CD14-positive monocyte (primary cell): Measurements from ENCODE around the gene SLC38A6. TPM values are rescaled to one million over a fixed set of nuclear protein-coding genes. Genes with fewer than 3 reads are reported as not detected.

Experiments used
- DNase-seq, 3 donors: peaks; one replicate each; pipeline ENCODE4 v3.0.0-alpha.2; 2011 to 2022
- H2AFZ ChIP-seq: 2 replicates; pipeline ENCODE4 v1.6.0; 2012; ENCODE audit warnings: mild to moderate bottlenecking, low read depth, low read length, inconsistent platforms; ENCODE audit not compliant: insufficient read depth, poor library complexity, severe bottlenecking
- H3K27ac ChIP-seq, 2 donors: 1 replicate in 1 of 2; 2 replicates in 1 of 2; pipeline ENCODE4 v1.5.1; 2012 to 2013; ENCODE audit warnings: low read length in 2 of 2, control low read depth in 1 of 2, inconsistent platforms in 1 of 2, low read depth in 1 of 2, mild to moderate bottlenecking in 1 of 2
- H3K27me3 ChIP-seq, 2 donors: one replicate each; pipeline versions ENCODE4 v1.6.0 to v1.6.1; 2011 to 2013; ENCODE audit warnings: low read length in 2 of 2; ENCODE audit not compliant: control insufficient read depth in 2 of 2, insufficient read depth in 2 of 2
- H3K36me3 ChIP-seq, 2 donors: replicated peaks in 1 of 2; 1 replicate in 1 of 2; 2 replicates in 1 of 2; pipeline versions ENCODE4 v1.5.1 to v1.6.1; 2012 to 2013; ENCODE audit warnings: low read length in 2 of 2, control low read depth in 1 of 2, inconsistent platforms in 1 of 2, mild to moderate bottlenecking in 1 of 2; ENCODE audit not compliant: insufficient read depth in 2 of 2, control insufficient read depth in 1 of 2
- H3K4me1 ChIP-seq, 2 donors: 1 replicate in 1 of 2; 2 replicates in 1 of 2; pipeline versions ENCODE4 v1.5.1 to v1.6.1; 2012 to 2013; ENCODE audit warnings: low read length in 2 of 2, control low read depth in 1 of 2, inconsistent platforms in 1 of 2, mild to moderate bottlenecking in 1 of 2, moderate library complexity in 1 of 2; ENCODE audit not compliant: insufficient read depth in 2 of 2, control insufficient read depth in 1 of 2
- H3K4me2 ChIP-seq: replicated peaks from 2 replicates; pipeline ENCODE3; 2012; ENCODE audit warnings: low read length, moderate library complexity, mild to moderate bottlenecking; ENCODE audit not compliant: poor library complexity, severe bottlenecking; ENCODE audit errors: extremely low read depth
- H3K4me3 ChIP-seq, 3 experiments: fragments of 200-600 bp in 1 of 3; sonication (generic) in 1 of 3; replicated peaks in 1 of 3; 1 replicate in 2 of 3; 2 replicates in 1 of 3; pipeline ENCODE4 v1.5.1; 2011 to 2013; ENCODE audit warnings: low read length in 3 of 3, mild to moderate bottlenecking in 3 of 3, control low read depth in 2 of 3, low read depth in 2 of 3, inconsistent platforms in 1 of 3, moderate library complexity in 1 of 3
- H3K79me2 ChIP-seq: 2 replicates; pipeline ENCODE4 v1.6.0; 2012; ENCODE audit warnings: mild to moderate bottlenecking, control low read depth, inconsistent platforms, low read length, moderate library complexity; ENCODE audit not compliant: insufficient read depth
- H3K9ac ChIP-seq: 2 replicates; pipeline ENCODE4 v1.6.0; 2017; ENCODE audit warnings: low read length, mild to moderate bottlenecking; ENCODE audit not compliant: insufficient read depth, poor library complexity, severe bottlenecking
- H3K9me3 ChIP-seq, 2 donors: replicated peaks in 1 of 2; 1 replicate in 1 of 2; 2 replicates in 1 of 2; pipeline versions ENCODE4 v1.5.1 to v1.6.1; 2012 to 2013; ENCODE audit warnings: low read length in 2 of 2, control low read depth in 1 of 2; ENCODE audit not compliant: control insufficient read depth in 1 of 2, insufficient read depth in 1 of 2
- H4K20me1 ChIP-seq: 2 replicates; pipeline ENCODE4 v1.6.0; 2012; ENCODE audit warnings: mild to moderate bottlenecking, low read length, control low read depth, moderate library complexity; ENCODE audit not compliant: insufficient read depth
- H3K27ac Mint-ChIP-seq, 7 donors: one replicate each; pipeline ENCODE4 v1.8.0; 2020; ENCODE audit warnings: mild to moderate bottlenecking in 7 of 7, mixed read lengths in 7 of 7, moderate library complexity in 6 of 7, inconsistent platforms in 2 of 7
- H3K27me3 Mint-ChIP-seq, 3 donors: one replicate each; pipeline ENCODE4 v1.8.0; 2021 to 2022; ENCODE audit warnings: low read depth in 3 of 3, mild to moderate bottlenecking in 3 of 3, mixed read lengths in 3 of 3, moderate library complexity in 3 of 3, inconsistent platforms in 1 of 3
- H3K36me3 Mint-ChIP-seq, 2 donors: one replicate each; pipeline ENCODE4 v1.8.0; 2020; ENCODE audit warnings: mixed read lengths in 2 of 2, inconsistent platforms in 1 of 2, mild to moderate bottlenecking in 1 of 2
- H3K4me1 Mint-ChIP-seq: one replicate; pipeline ENCODE4 v1.8.0; 2020; ENCODE audit warnings: mild to moderate bottlenecking, mixed read lengths
- H3K4me3 Mint-ChIP-seq, 2 donors: one replicate each; pipeline ENCODE4 v1.8.0; 2020; ENCODE audit warnings: mild to moderate bottlenecking in 2 of 2, mixed read lengths in 2 of 2, moderate library complexity in 1 of 2
- H3K9me3 Mint-ChIP-seq, 7 donors: one replicate each; pipeline ENCODE4 v1.8.0; 2020 to 2022; ENCODE audit warnings: mixed read lengths in 7 of 7, mild to moderate bottlenecking in 6 of 7, moderate library complexity in 6 of 7, inconsistent platforms in 2 of 7
- WGBS: methylation state at CpG from one replicate; pipeline ENCODE4 v1.1.5; 2013; ENCODE audit warnings: missing lambda C conversion rate; ENCODE audit not compliant: insufficient coverage; 5-methylcytosine and 5-hydroxymethylcytosine counted together
- intact Hi-C, 2 donors: fragments of 100-400 bp; cut with micrococcal nuclease; formaldehyde crosslinking; loops; one replicate each; pipeline versions ENCODE4 v1.15.0 to v1.15.1; 2023
- polyA plus RNA-seq, 3 donors: library from polyadenylated mRNA; depleted of rRNA in 1 of 3; unstranded in 2 of 3; stranded (reverse) in 1 of 3; fragments of 300-500 nt in 2 of 3; fragments of >200 nt in 1 of 3; fragmentation: Illumina TruSeq in 2 of 3; gene quantifications; 1 replicate in 2 of 3; 2 replicates in 1 of 3; pipeline ENCODE4 v1.2.3, GENCODE V29; 2012 to 2021
- TF ChIP-seq, protein P1 (sequence below): fragments of 200-600 bp; IDR thresholded peaks from one replicate; pipeline ENCODE4 v1.8.0; 2022; ENCODE audit warnings: antibody characterized with exemption, mild to moderate bottlenecking

Gene SLC38A6
- polyA plus RNA-seq, 3 donors = 10.3 to 15.9 (median 14.0) TPM

DNA sequence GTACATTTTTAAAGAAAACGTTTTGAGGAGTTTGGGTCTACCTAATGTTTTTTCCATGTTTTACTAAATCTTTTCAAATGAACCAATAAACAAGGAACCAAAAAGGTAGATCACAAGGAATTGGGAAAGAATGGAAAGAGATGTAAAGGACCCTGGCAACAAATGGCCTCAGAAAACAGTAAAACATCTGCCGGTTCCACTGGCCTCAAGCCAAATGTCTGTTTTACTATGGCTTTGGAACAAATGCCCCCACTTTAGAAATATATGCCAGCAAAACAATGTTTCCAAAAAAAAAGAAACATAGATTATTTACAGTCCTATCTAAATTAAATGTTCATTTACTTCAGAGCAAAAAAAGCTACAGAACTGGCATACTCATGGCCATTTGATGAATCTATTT, 3.2 kb upstream of the SLC38A6 start:
- no peak overlapping the region for H3K27ac ChIP-seq
- no peaks in the 10 kb centered on the region for H3K9me3 Mint-ChIP-seq
- no peak overlapping the region for H3K9ac ChIP-seq
- no peak for DNase-seq
- peaks cover 20 to 25% of the 10 kb centered on the region in 2 donors for H3K4me1 ChIP-seq
- H3K27me3 ChIP-seq = no peaks in the 10 kb centered on the region
- peaks cover 19 to 24% of the 10 kb centered on the region in 2 donors for H3K36me3 Mint-ChIP-seq
- no peak overlapping the region for H3K4me3 ChIP-seq
- no peak overlapping the region for H3K4me2 ChIP-seq
- no peaks in the 10 kb centered on the region for H3K9me3 ChIP-seq
- no CpG with 5 or more reads among the region's 2 CpGs for WGBS
- TF ChIP-seq, protein P1, sequence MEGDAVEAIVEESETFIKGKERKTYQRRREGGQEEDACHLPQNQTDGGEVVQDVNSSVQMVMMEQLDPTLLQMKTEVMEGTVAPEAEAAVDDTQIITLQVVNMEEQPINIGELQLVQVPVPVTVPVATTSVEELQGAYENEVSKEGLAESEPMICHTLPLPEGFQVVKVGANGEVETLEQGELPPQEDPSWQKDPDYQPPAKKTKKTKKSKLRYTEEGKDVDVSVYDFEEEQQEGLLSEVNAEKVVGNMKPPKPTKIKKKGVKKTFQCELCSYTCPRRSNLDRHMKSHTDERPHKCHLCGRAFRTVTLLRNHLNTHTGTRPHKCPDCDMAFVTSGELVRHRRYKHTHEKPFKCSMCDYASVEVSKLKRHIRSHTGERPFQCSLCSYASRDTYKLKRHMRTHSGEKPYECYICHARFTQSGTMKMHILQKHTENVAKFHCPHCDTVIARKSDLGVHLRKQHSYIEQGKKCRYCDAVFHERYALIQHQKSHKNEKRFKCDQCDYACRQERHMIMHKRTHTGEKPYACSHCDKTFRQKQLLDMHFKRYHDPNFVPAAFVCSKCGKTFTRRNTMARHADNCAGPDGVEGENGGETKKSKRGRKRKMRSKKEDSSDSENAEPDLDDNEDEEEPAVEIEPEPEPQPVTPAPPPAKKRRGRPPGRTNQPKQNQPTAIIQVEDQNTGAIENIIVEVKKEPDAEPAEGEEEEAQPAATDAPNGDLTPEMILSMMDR = no peak
- peaks cover 18% of the 10 kb centered on the region for H3K79me2 ChIP-seq
- no peaks in the 10 kb centered on the region for H4K20me1 ChIP-seq
- intact Hi-C loops = no loop called here
- no peak overlapping the region for H2AFZ ChIP-seq
- H3K4me3 Mint-ChIP-seq = no peak overlapping the region
- H3K27ac Mint-ChIP-seq = no peak overlapping the region
- H3K27me3 Mint-ChIP-seq = no peaks in the 10 kb centered on the region
- peaks cover 0 to 32% of the 10 kb centered on the region in 2 donors for H3K36me3 ChIP-seq
- no peaks in the 10 kb centered on the region for H3K4me1 Mint-ChIP-seq

DNA sequence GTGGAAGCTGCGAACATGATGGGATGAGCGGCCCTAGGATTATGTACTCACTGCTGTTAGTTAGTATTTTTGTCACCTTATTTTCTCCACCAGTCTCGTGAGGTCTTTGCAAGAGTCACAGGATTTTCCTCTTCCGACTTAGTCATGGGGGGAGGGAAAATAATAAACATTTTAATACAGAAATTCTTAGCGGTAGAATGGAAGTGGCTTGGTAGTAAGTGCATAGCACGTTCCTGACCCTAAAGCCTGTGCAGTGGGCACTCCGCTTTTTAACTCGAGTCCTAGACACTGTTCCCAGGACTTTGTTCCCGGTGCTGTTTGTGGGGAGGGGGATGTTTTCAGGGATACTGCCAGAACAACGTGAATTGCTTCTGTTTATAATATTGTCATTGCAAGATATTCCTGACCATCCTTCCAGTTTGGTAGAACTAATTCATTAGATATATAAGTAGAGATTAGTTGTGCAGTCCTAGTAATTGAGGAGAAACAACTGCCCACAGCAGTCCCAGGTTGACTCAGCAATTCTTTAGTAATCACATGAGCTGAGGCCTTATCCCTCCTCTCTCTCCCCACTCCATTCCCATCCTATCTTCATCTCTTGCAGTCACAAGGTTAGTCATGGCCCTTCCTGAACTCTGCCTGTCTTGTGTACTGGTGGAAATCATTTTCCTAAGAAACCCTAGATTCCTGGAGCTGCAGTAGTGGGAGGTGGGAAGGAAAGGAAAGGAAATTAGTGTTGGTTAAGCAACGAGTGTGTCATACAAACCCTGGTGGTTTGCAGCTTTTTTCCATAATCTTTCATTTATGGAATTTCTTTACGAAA, 799 bp downstream of the SLC38A6 start:
- Histone ChIP-seq H3K79me2 (peaks cover 37% of the 10 kb centered on the region), H3K4me3 (peak overlapping the region; percentile 82 to 97 (median 96)), H3K9me3 (no peaks in the 10 kb centered on the region), H3K4me2 (peak overlapping the region; percentile 95), H3K9ac (peak overlapping the region; percentile 90), H3K4me1 (peaks cover 43 to 56% of the 10 kb centered on the region in 2 donors), H3K36me3 (peaks cover 0 to 20% of the 10 kb centered on the region in 2 donors), H4K20me1 (no peaks in the 10 kb centered on the region), H3K27ac (peak overlapping the region; percentile 81 to 93), H2AFZ (peak overlapping the region; percentile 97), H3K27me3 (no peaks in the 10 kb centered on the region)
- Mint-ChIP-seq H3K27me3 (no peaks in the 10 kb centered on the region), H3K36me3 (peaks cover 11 to 21% of the 10 kb centered on the region in 2 donors), H3K9me3 (no peaks in the 10 kb centered on the region), H3K27ac (no peak overlapping the region), H3K4me1 (peaks cover 17% of the 10 kb centered on the region), H3K4me3 (no peak overlapping the region)
- TF ChIP-seq, protein P1 = no peak
- DNase-seq = peak; percentile 44 to 77 (median 44)
- intact Hi-C loops = loop anchor here (5.0 to 10.0 kb wide), 3 partner anchors 120 to 735 kb away; partner anchors contain the start of gene PPM1A (in 1 of the 2)
- 0% methylated on average over 4 of the region's 12 CpGs for WGBS
